HepG2 (cell line): ENCODE measurements around the gene ZNF444. TPM values are rescaled to one million over a fixed set of nuclear protein-coding genes. Genes with fewer than 3 reads are reported as not detected.
"Not testable (repeated sequence)": the region's sequence is repeated elsewhere in the genome, so short reads cannot be mapped to it uniquely, and the experiment has no call there.

Experiments used
- ATAC-seq: fragments of 200-7000 bp; cut with Tn5 transposase; 3 replicates; pipeline ENCODE4 v1.9.1; 2020; ENCODE audit warnings: mild to moderate bottlenecking, moderate library complexity
- BruUV-seq: library from RNA; stranded (reverse); fragments of 400-500 nt; replicated peaks from 2 replicates; lab custom pipeline; 2021; lab: Mats Ljungman, UMichigan
- CTCF ChIA-PET: fragments of 300-600 bp; formaldehyde crosslinking; extraction: SDS; loops from one replicate; lab custom pipeline; 2021; ENCODE audit warnings: low total read pairs, inconsistent platforms, low intra/inter-chr PET ratio; lab: Yijun Ruan, JAX
- POLR2A ChIA-PET: fragments of 350-600 bp; sonication (Branson Sonifier 250); formaldehyde crosslinking; loops from one replicate; lab custom pipeline; 2020; ENCODE audit warnings: antibody characterized with exemption, inconsistent platforms; lab: Yijun Ruan, JAX
- DNase-seq: peaks from one replicate; pipeline ENCODE4 v3.0.0-alpha.2; 2015; ENCODE audit warnings: low spot score
- FAIRE-seq: peaks from 3 replicates; lab custom pipeline; 2011; peaks lifted over from hg19 to GRCh38; lab: Jason Lieb, UNC
- H2AFZ ChIP-seq: one replicate; pipeline ENCODE4 v1.6.1; 2011; ENCODE audit warnings: low read length, inconsistent platforms
- H3K27ac ChIP-seq: fragments of 300-600 bp; 3 replicates; pipeline ENCODE4 v1.8.0; 2011; ENCODE audit warnings: mixed run types, mild to moderate bottlenecking, mixed read lengths, low read length, inconsistent platforms; ENCODE audit not compliant: insufficient read depth; ENCODE audit errors: extremely low read length
- H3K27me3 ChIP-seq, 2 experiments: fragments of 200-600 bp in 1 of 2; 2 replicates in 1 of 2; 3 replicates in 1 of 2; pipeline versions ENCODE4 v1.6.0 to v1.8.0; 2011; ENCODE audit warnings: low read length in 2 of 2, mild to moderate bottlenecking in 2 of 2, moderate library complexity in 2 of 2, inconsistent platforms in 1 of 2; ENCODE audit not compliant: insufficient read depth in 2 of 2, control insufficient read depth in 1 of 2
- H3K36me3 ChIP-seq, 2 experiments: fragments of 200-600 bp in 1 of 2; replicated peaks in 1 of 2; 2 replicates in 1 of 2; 3 replicates in 1 of 2; pipeline versions ENCODE4 v1.5.1 to v1.8.0; 2011; ENCODE audit warnings: low read length in 2 of 2, inconsistent platforms in 1 of 2; ENCODE audit not compliant: insufficient read depth in 2 of 2, control insufficient read depth in 1 of 2
- H3K4me1 ChIP-seq: 2 replicates; pipeline ENCODE4 v1.5.1; 2012; ENCODE audit warnings: low read length, inconsistent platforms; ENCODE audit not compliant: insufficient read depth
- H3K4me2 ChIP-seq: 2 replicates; pipeline ENCODE4 v1.6.0; 2011; ENCODE audit warnings: low read depth, low read length, inconsistent platforms
- H3K4me3 ChIP-seq, 3 experiments: fragments of 200-600 bp in 1 of 3; sonication (generic), shearing (Covaris generic) in 1 of 3; replicated peaks in 1 of 3; 2 replicates each; pipeline ENCODE4 v1.5.1; 2011 to 2016; ENCODE audit warnings: low read length in 3 of 3, inconsistent platforms in 2 of 3, low read depth in 2 of 3, mild to moderate bottlenecking in 2 of 3, control low read depth in 1 of 3, mixed read lengths in 1 of 3; ENCODE audit not compliant: insufficient read depth in 1 of 3
- H3K79me2 ChIP-seq: one replicate; pipeline ENCODE4 v1.6.1; 2011; ENCODE audit warnings: low read length, inconsistent platforms; ENCODE audit not compliant: insufficient read depth
- H3K9ac ChIP-seq: 2 replicates; pipeline ENCODE4 v1.6.0; 2011; ENCODE audit warnings: mild to moderate bottlenecking, low read depth, low read length, inconsistent platforms; ENCODE audit not compliant: insufficient read depth
- H3K9me3 ChIP-seq: 2 replicates; pipeline ENCODE4 v1.5.1; 2012; ENCODE audit warnings: mild to moderate bottlenecking, low read length
- H4K20me1 ChIP-seq: 2 replicates; pipeline ENCODE4 v1.6.0; 2011; ENCODE audit warnings: inconsistent platforms, mild to moderate bottlenecking, low read length, moderate library complexity; ENCODE audit not compliant: insufficient read depth
- AFF4 ChIP-seq: sonication (generic); formaldehyde crosslinking; IDR thresholded peaks from 2 replicates; pipeline ENCODE4 v1.4.0; 2020; ENCODE audit warnings: missing genetic modification reagents
- AKAP8 ChIP-seq: sonication (generic); formaldehyde crosslinking; IDR thresholded peaks from 2 replicates; pipeline ENCODE4 v1.5.1; 2020; ENCODE audit warnings: mild to moderate bottlenecking, missing genetic modification reagents
- ARNT2 ChIP-seq: sonication (generic); formaldehyde crosslinking; IDR thresholded peaks from 2 replicates; pipeline ENCODE4 v1.8.0; 2022; ENCODE audit warnings: mild to moderate bottlenecking, low read depth, missing genetic modification reagents, moderate library complexity
- FOXM1 ChIP-seq: sonication (generic); formaldehyde crosslinking; IDR thresholded peaks from 2 replicates; pipeline ENCODE4 v1.5.0; 2020; ENCODE audit warnings: missing genetic modification reagents
- HNRNPL ChIP-seq: fragments of 200-400 bp; formaldehyde crosslinking; IDR thresholded peaks from 2 replicates; pipeline ENCODE4 v1.6.1; 2017; ENCODE audit warnings: mild to moderate bottlenecking, low read depth, low read length
- MAFG ChIP-seq: sonication (generic); formaldehyde crosslinking; IDR thresholded peaks from 2 replicates; pipeline ENCODE4 v1.5.1; 2020; ENCODE audit warnings: mild to moderate bottlenecking, missing genetic modification reagents
- RBAK ChIP-seq: sonication (generic); formaldehyde crosslinking; IDR thresholded peaks from 2 replicates; pipeline ENCODE4 v1.5.1; 2020; ENCODE audit warnings: mild to moderate bottlenecking, missing genetic modification reagents
- SOX13 ChIP-seq, 3 experiments: fragments of 450-650 bp in 1 of 3; sonication (generic) in 1 of 3; formaldehyde crosslinking in 1 of 3; IDR thresholded peaks in 2 of 3; conservative IDR thresholded peaks in 1 of 3; 2 replicates each; pipeline versions ENCODE4 v1.5.0 to v1.6.1; 2016 to 2020; ENCODE audit warnings: antibody characterized with exemption in 1 of 3, mild to moderate bottlenecking in 1 of 3, missing compliant biosample characterization in 1 of 3, missing genetic modification reagents in 1 of 3, moderate library complexity in 1 of 3
- ZBTB20 ChIP-seq: sonication (generic); formaldehyde crosslinking; IDR thresholded peaks from 2 replicates; pipeline ENCODE4 v1.8.1; 2023; ENCODE audit warnings: missing genetic modification reagents, low read depth, mild to moderate bottlenecking, borderline replicate concordance
- ZFP37 ChIP-seq: sonication (generic); formaldehyde crosslinking; IDR thresholded peaks from 2 replicates; pipeline ENCODE4 v1.4.0; 2020; ENCODE audit warnings: missing genetic modification reagents, borderline replicate concordance
- ZNF230 ChIP-seq: sonication (generic); formaldehyde crosslinking; IDR thresholded peaks from 2 replicates; pipeline ENCODE4 v1.4.0; 2020; ENCODE audit warnings: mild to moderate bottlenecking, missing genetic modification reagents
- ZNF431 ChIP-seq: sonication (generic); formaldehyde crosslinking; IDR thresholded peaks from 2 replicates; pipeline ENCODE4 v1.9.0; 2022; ENCODE audit warnings: missing genetic modification reagents, low read depth, mild to moderate bottlenecking, borderline replicate concordance
- ZNF441 ChIP-seq: sonication (generic); formaldehyde crosslinking; IDR thresholded peaks from 2 replicates; pipeline ENCODE4 v1.7.0; 2021; ENCODE audit warnings: missing genetic modification reagents, borderline replicate concordance
- ZNF616 ChIP-seq: sonication (generic); formaldehyde crosslinking; IDR thresholded peaks from 2 replicates; pipeline ENCODE4 v1.5.0; 2020; ENCODE audit warnings: low read depth, mild to moderate bottlenecking, missing genetic modification reagents
- ZNF724P ChIP-seq: sonication (generic); formaldehyde crosslinking; IDR thresholded peaks from 2 replicates; pipeline ENCODE4 v1.8.0; 2022; ENCODE audit warnings: missing genetic modification reagents, borderline replicate concordance
- WGBS: methylation state at CpG from one replicate; pipeline ENCODE4 v1.1.6; 2017; ENCODE audit warnings: low lambda C conversion rate; 5-methylcytosine and 5-hydroxymethylcytosine counted together
- in situ Hi-C: cut with HindIII; loops from 2 replicates; pipeline ENCODE4 v1.10.0; 2017; ENCODE audit warnings: low pct_unique_long_range_greater_than_20kb; ENCODE audit not compliant: extremely low pct_ligation_motif_present
- intact Hi-C: fragments of 100-400 bp; cut with micrococcal nuclease; formaldehyde crosslinking; loops from one replicate; pipeline ENCODE4 v1.10.0; 2022; ENCODE audit not compliant: unreplicated experiment
- polyA plus RNA-seq, 8 experiments: library from polyadenylated mRNA; depleted of rRNA in 3 of 8; stranded (reverse) in 7 of 8; unstranded in 1 of 8; fragments of >200 nt; fragmentation: Illumina TruSeq in 4 of 8; extraction: Trizol in 4 of 8; gene quantifications; 2 replicates each; pipeline versions ENCODE4 v1.2.1 to v1.2.3, GENCODE V29; 2011 to 2016; ENCODE audit warnings: low read depth in 4 of 8, missing spikeins in 1 of 8, mixed read lengths in 1 of 8; ENCODE audit not compliant: insufficient read depth in 1 of 8
- total RNA-seq, 5 experiments: library from RNA; depleted of rRNA; stranded (reverse); fragments of >200 nt; fragmentation: Illumina TruSeq; extraction: Trizol; gene quantifications; 2 replicates each; pipeline ENCODE4 v1.2.3, GENCODE V29; 2016; ENCODE audit warnings: low read depth in 1 of 5

ZNF444 gene
- total and polyA plus RNA-seq, 2 of the 13 experiments (the other 11 are each of a cell fraction or from before 2014, with no cell fraction given): 27.4 to 30.3 TPM

GRCh38 chr19:56176310-56176709 lies 35.2 kb downstream of the ZNF444 start:
- H3K4me2 ChIP-seq, H3K9me3 ChIP-seq, H3K79me2 ChIP-seq, in situ Hi-C loops, CTCF ChIA-PET, FAIRE-seq, H2AFZ ChIP-seq, H3K36me3 ChIP-seq, H3K4me3 ChIP-seq, H4K20me1 ChIP-seq, DNase-seq: not testable (repeated sequence)
- H3K4me1 ChIP-seq: peaks cover 30% of the 10 kb centered on the region
- POLR2A ChIA-PET: interaction anchor here (5.0 kb wide), 1 partner anchor 34 kb away, joined by 26 read pairs; no protein-coding TSS in a partner anchor
- WGBS: 28% methylated on average over 9 of the region's 11 CpGs
- peaks cover 0 to 16% of the 10 kb centered on the region in 2 experiments; a peak in 3 of 5 replicates for H3K27me3 ChIP-seq
- peak; percentile 65; the same call in 1 of the 2 replicates for TF ChIP-seq HNRNPL
- TF ChIP-seq, all 625 proteins: peak for 1; not testable (repeated sequence) for 624
- BruUV-seq, H3K9ac ChIP-seq, H3K27ac ChIP-seq, ATAC-seq, intact Hi-C loops: not testable (repeated sequence)

- intact Hi-C loops (no loop called here), in situ Hi-C loops (no loop called here)
- H3K9me3 ChIP-seq: no peaks in the 10 kb centered on the region
- POLR2A ChIA-PET: no interaction called here
- CTCF ChIA-PET: no interaction called here
- no peak overlapping the region for H3K27ac ChIP-seq
- no peak overlapping the region for H3K9ac ChIP-seq
- FAIRE-seq: no peak
- ATAC-seq: no peak
- H3K27me3 ChIP-seq: peaks cover 0 to 16% of the 10 kb centered on the region in 2 experiments; a peak in 3 of 5 replicates
- H2AFZ ChIP-seq: no peak overlapping the region
- H4K20me1 ChIP-seq: no peaks in the 10 kb centered on the region
- no peak overlapping the region for H3K4me2 ChIP-seq
- H3K36me3 ChIP-seq: no peaks in the 10 kb centered on the region
- no peak for DNase-seq
- H3K79me2 ChIP-seq: no peaks in the 10 kb centered on the region
- H3K4me3 ChIP-seq: no peak overlapping the region
- no TSS peak for BruUV-seq
- WGBS: 79% methylated on average over 18 of the region's 18 CpGs
- peaks cover 24% of the 10 kb centered on the region; the same call in 1 of the 2 replicates for H3K4me1 ChIP-seq
- TF ChIP-seq ZNF724P (CRISPR knock-in tag): no peak
- TF ChIP-seq FOXM1: no peak
- TF ChIP-seq SOX13 (IDR thresholded peaks at IDR 0.05): no peak
- no peak for TF ChIP-seq SOX13 (CRISPR knock-in tag; conservative IDR thresholded peaks at IDR 0.05 in 1 of 2, IDR thresholded peaks at IDR 0.05 in 1 of 2)
- TF ChIP-seq ZFP37 (CRISPR knock-in tag): no peak
- no peak for TF ChIP-seq RBAK
- no peak for TF ChIP-seq ZNF230 (CRISPR knock-in tag)
- no peak for TF ChIP-seq AFF4
- no peak for TF ChIP-seq ARNT2
- no peak for TF ChIP-seq AKAP8
- no peak for TF ChIP-seq ZNF616 (CRISPR knock-in tag)
- TF ChIP-seq MAFG: no peak
- no peak for TF ChIP-seq ZNF431
- no peak for TF ChIP-seq ZNF441 (CRISPR knock-in tag)
- TF ChIP-seq ZBTB20 (CRISPR knock-in tag): no peak
Observed at GRCh38 chr19:56176881-56177280, 35.8 kb downstream of the ZNF444 start.
